Measurements from ENCODE around the gene MACROD2. TPM values are rescaled to one million over a fixed set of nuclear protein-coding genes. Genes with fewer than 3 reads are reported as not detected.

The MACROD2 gene
- total and polyA plus RNA-seq, 2 donors (not counting 1 experiment from before 2014, with no cell fraction given), result 5.3 to 6.7 TPM

- Mint-ChIP-seq H3K27ac (no peak overlapping the region), H3K4me1 (no peaks in the 10 kb centered on the region), H3K9me3 (ENCODE audit: insufficient read depth) (no peaks in the 10 kb centered on the region), H3K27me3 (peaks cover 2% of the 10 kb centered on the region), H3K4me3 (no peak overlapping the region)
- Histone ChIP-seq H3K27ac (ENCODE audit: low read length in 2 of 2) (no peak overlapping the region), H3K9me3 (ENCODE audit: control extremely low read depth in 1 of 3, control insufficient read depth in 2 of 3, insufficient read depth in 1 of 3, low read length in 2 of 3) (no peaks in the 10 kb centered on the region), H3K4me1 (ENCODE audit: control insufficient read depth in 2 of 2, insufficient read depth in 2 of 2, low read length in 2 of 2) (no peaks in the 10 kb centered on the region), H3K4me2 (replicated peaks; ENCODE audit: low read depth, low read length, poor library complexity, severe bottlenecking) (no peak overlapping the region), H3K4me3 (ENCODE audit: control extremely low read depth in 1 of 5, extremely low read depth in 1 of 5, insufficient read depth in 1 of 5, low read depth in 2 of 5, low read length in 4 of 5) (no peak overlapping the region), H3K27me3 (replicated peaks in 1 of 4; ENCODE audit: control extremely low read depth in 1 of 4, control insufficient read depth in 3 of 4, insufficient read depth in 4 of 4, low read length in 3 of 4) (no peaks in the 10 kb centered on the region), H4K20me1 (ENCODE audit: control insufficient read depth, insufficient read depth, low read length, poor library complexity, severe bottlenecking) (no peaks in the 10 kb centered on the region), H3K79me2 (ENCODE audit: control insufficient read depth, insufficient read depth, low read length) (no peaks in the 10 kb centered on the region), H2AFZ (ENCODE audit: insufficient read depth, low read depth, low read length, poor library complexity, severe bottlenecking) (no peak overlapping the region), H3K36me3 (replicated peaks in 1 of 2; ENCODE audit: control extremely low read depth in 1 of 2, control insufficient read depth in 1 of 2, extremely low read depth in 1 of 2, insufficient read depth in 2 of 2, low read length in 1 of 2) (no peaks in the 10 kb centered on the region), H3K9ac (ENCODE audit: low read length) (no peak overlapping the region)
- no peak for ATAC-seq (ENCODE audit: low read depth)
- ChIA-PET POLR2A (no interaction called here), CTCF (no interaction called here)
- intact Hi-C loops (cut with micrococcal nuclease), result no loop called here
- no peak for DNase-seq
- no peak for TF ChIP-seq CTCF (IDR thresholded peaks at IDR 0.05)
- TF ChIP-seq EZH2 (IDR thresholded peaks at IDR 0.05; ENCODE audit: borderline replicate concordance, insufficient read depth, low read depth, low read length, poor library complexity, severe bottlenecking), result no peak
Measured at GRCh38 chr20:14958626-14959025, 963.3 kb downstream of the MACROD2 start.

- Mint-ChIP-seq H3K27me3 (peaks cover 3% of the 10 kb centered on the region), H3K9me3 (ENCODE audit: insufficient read depth) (no peaks in the 10 kb centered on the region), H3K4me1 (no peaks in the 10 kb centered on the region), H3K27ac (no peak overlapping the region), H3K4me3 (no peak overlapping the region)
- Histone ChIP-seq H3K4me2 (replicated peaks; ENCODE audit: low read depth, low read length, poor library complexity, severe bottlenecking) (no peak overlapping the region), H3K9me3 (ENCODE audit: control extremely low read depth in 1 of 3, control insufficient read depth in 2 of 3, insufficient read depth in 1 of 3, low read length in 2 of 3) (no peaks in the 10 kb centered on the region), H3K27ac (ENCODE audit: low read length in 2 of 2) (no peak overlapping the region), H3K27me3 (replicated peaks in 1 of 4; ENCODE audit: control extremely low read depth in 1 of 4, control insufficient read depth in 3 of 4, insufficient read depth in 4 of 4, low read length in 3 of 4) (no peaks in the 10 kb centered on the region), H4K20me1 (ENCODE audit: control insufficient read depth, insufficient read depth, low read length, poor library complexity, severe bottlenecking) (no peaks in the 10 kb centered on the region), H3K36me3 (replicated peaks in 1 of 2; ENCODE audit: control extremely low read depth in 1 of 2, control insufficient read depth in 1 of 2, extremely low read depth in 1 of 2, insufficient read depth in 2 of 2, low read length in 1 of 2) (no peaks in the 10 kb centered on the region), H3K4me1 (ENCODE audit: control insufficient read depth in 2 of 2, insufficient read depth in 2 of 2, low read length in 2 of 2) (no peaks in the 10 kb centered on the region), H3K4me3 (ENCODE audit: control extremely low read depth in 1 of 5, extremely low read depth in 1 of 5, insufficient read depth in 1 of 5, low read depth in 2 of 5, low read length in 4 of 5) (no peak overlapping the region), H3K79me2 (ENCODE audit: control insufficient read depth, insufficient read depth, low read length) (no peaks in the 10 kb centered on the region), H2AFZ (ENCODE audit: insufficient read depth, low read depth, low read length, poor library complexity, severe bottlenecking) (no peak overlapping the region), H3K9ac (ENCODE audit: low read length) (no peak overlapping the region)
- TF ChIP-seq EZH2 (IDR thresholded peaks at IDR 0.05; ENCODE audit: borderline replicate concordance, insufficient read depth, low read depth, low read length, poor library complexity, severe bottlenecking) (no peak), CTCF (IDR thresholded peaks at IDR 0.05) (no peak)
- DNase-seq (no peak), ATAC-seq (ENCODE audit: low read depth) (no peak)
- 81% methylated on average over 5 of the region's 7 CpGs for WGBS (ENCODE audit: insufficient coverage)
- POLR2A ChIA-PET, result no interaction called here
- intact Hi-C loops (cut with micrococcal nuclease), result no loop called here
- CTCF ChIA-PET, result no interaction called here
Measured at GRCh38 chr20:14959506-14960475, 964.5 kb downstream of the MACROD2 start.
